GM12864 (cell line): Measurements from ENCODE around the gene PLA1A.
A peak's percentile ranks its signal among the peaks of the same experiment; 100 is the strongest.

Experiments used
- DNase-seq: peaks from one replicate; pipeline ENCODE4 v3.0.0-alpha.2; 2011; ENCODE audit warnings: low read depth
- H3K4me3 ChIP-seq: 2 replicates; pipeline ENCODE4 v1.5.1; 2011; ENCODE audit warnings: mild to moderate bottlenecking, low read depth, low read length, control low read depth
- CTCF ChIP-seq: IDR thresholded peaks from 2 replicates; pipeline ENCODE4 v1.5.1; 2011; ENCODE audit warnings: low read depth, mild to moderate bottlenecking, moderate library complexity, low read length, control low read depth, inconsistent platforms; ENCODE audit errors: missing control alignments

PLA1A gene

GRCh38 chr3:119665954-119666559 is 68.4 kb downstream of the PLA1A start:
- no peak for DNase-seq
- no peak for TF ChIP-seq CTCF
- H3K4me3 ChIP-seq = no peak overlapping the region

GRCh38 chr3:119669906-119670570 is 72.4 kb downstream of the PLA1A start:
- no peak for TF ChIP-seq CTCF
- no peak for DNase-seq
- no peak overlapping the region for H3K4me3 ChIP-seq

DNA sequence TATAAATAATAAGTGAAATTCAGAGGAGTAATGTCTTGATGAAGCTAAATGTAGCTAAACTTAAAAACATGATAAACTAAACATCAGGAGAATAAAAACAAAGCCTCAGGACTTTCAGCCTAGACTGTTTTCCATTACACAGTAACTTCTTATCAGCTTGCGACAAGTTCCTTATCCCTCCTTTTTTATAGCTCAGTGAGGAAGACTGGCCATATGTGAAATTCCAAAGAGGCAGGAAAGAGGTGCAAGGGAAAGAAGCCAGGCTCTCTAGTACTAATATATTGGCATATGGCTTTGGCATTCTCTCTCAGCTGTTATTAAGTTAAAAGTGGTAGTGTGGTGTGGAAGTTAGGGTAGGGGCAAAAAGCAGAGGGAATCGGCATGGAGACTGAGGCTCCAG is 75.1 kb downstream of the PLA1A start:
- no peak for TF ChIP-seq CTCF
- no peak for DNase-seq
- H3K4me3 ChIP-seq = no peak overlapping the region

- TF ChIP-seq CTCF = no peak
- H3K4me3 ChIP-seq = no peak overlapping the region
Observed at GRCh38 chr3:119673875-119674274, 76.2 kb downstream of the PLA1A start.

DNA sequence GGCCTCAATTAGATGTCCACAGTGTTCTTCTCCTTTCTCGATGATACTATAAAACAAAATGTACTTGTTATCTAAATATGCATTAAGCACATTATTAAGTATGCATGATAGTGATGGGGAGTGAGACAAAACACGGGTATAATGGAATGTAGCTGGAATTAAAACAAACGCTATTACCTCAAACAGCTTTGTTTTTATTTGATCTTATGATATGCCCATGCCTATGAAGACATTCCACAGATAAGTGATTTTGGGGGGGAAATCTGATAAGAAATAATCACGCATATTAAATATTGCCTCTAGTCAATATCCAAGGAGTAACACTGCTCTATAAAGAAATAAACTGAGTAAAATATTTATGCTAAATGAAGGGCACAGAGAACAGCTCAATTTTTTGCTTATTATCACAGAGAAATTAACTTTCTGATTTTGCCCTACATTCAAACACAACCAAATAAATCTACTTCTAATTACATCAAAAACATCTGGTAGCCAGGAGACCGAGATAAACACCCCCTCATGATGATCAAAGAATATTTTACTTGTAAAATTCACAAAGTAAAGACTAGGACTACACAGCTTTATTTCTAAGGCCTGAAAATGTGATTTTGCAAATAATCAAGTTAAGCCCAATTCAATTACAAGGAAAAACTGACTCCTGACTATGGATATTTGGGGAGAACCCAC is 77.6 kb downstream of the PLA1A start:
- peak overlapping the region; percentile 55 for H3K4me3 ChIP-seq
- no peak for DNase-seq
- TF ChIP-seq CTCF = no peak

More at GRCh38 chr3:119673875-119674274, 76.2 kb downstream of the PLA1A start:
- no peak for DNase-seq

DNA sequence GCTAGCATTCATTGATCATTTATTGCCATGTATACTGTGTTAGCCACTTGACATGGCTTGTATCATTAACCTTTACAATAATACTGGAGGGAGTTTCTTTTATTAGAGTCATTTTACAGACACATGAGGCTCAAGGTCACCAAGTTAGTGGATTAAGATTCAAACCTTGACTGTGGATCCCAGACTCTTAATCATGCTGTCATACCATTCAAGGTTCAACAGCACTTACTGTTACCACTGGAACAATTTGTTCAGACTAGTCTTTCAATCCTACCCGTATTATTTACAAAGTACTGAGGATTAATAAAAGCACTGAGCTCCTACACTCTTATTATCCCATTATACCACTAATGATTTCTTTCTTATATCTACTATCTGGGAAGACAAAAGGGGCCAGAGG is 78.3 kb downstream of the PLA1A start:
- TF ChIP-seq CTCF = no peak
- DNase-seq = no peak

More for the DNA sequence above, 78.3 kb downstream of the PLA1A start:
- H3K4me3 ChIP-seq = peak overlapping the region; percentile 55
